Heart left ventricle (tissue), 13 donors: ENCODE results near the gene CD2BP2.

Experiments
- CTCF ChIP-seq, 12 donors: fragments of 200-600 bp; sonication (generic) in 4 of 12; IDR thresholded peaks; one replicate each; pipeline versions ENCODE4 v1.5.0 to v1.8.0; 2018 to 2022; ENCODE audit warnings: antibody characterized with exemption in 12 of 12, mild to moderate bottlenecking in 5 of 12
- POLR2A ChIP-seq, 2 donors: fragments of 450-650 bp; IDR thresholded peaks; one replicate each; pipeline ENCODE4 v1.6.1; 2017; ENCODE audit warnings: antibody characterized with exemption in 2 of 2, mild to moderate bottlenecking in 2 of 2, moderate library complexity in 2 of 2
- donor health status: ischemic (EF 13 %, LVEDD 7.1; RV severe dilation, severe dysfunction).
- donor health status: DM: no; HTN: yes; CAD: no.
- donor health status: DM: no; HTN: no; CAD: no.
- donor health status: ischemic (EF 25% LVEDD 6.9; RV normal size, moderate dysfunction).
- donor health status: ischemic (EF 25% LVEDD 5.7; RV mildly dilated, moderate dysfunction).
- donor health status: ischemic (EF 35%, LVEDD 5.7; RV mildly dilated, moderate dysfunction).
- donor health status: nonischemic (EF 11% LVEDD 7.7; RV severe dilation, severe dysfunction).
- donor health status: DM: yes; HTN: yes; CAD: no.
- donor health status: PGD.
- donor health status: ischemic (EF 29% LVEDD 5.4; RV normal size, mild dysfunction).
- donor health status: nonischemic (EF 23%, LVEDD 6.1; RV moderate dilation, normal function).

- TF ChIP-seq CTCF (IDR thresholded peaks at IDR 0.05) = no peak
- TF ChIP-seq POLR2A (IDR thresholded peaks at IDR 0.05) = no peak
Observed at GRCh38 chr16:30380803-30381208, 25.7 kb upstream of the CD2BP2 start.
